CD4-positive, alpha-beta T cell treated with Interleukin-10 for 1 hour (primary cell): ENCODE results near the gene SPEF1.
"Not testable (repeated sequence)": the region's sequence is repeated elsewhere in the genome, so short reads cannot be mapped to it uniquely, and the experiment has no call there.

ENCODE experiments used
- DNase-seq: peaks from one replicate; pipeline ENCODE4 v3.0.0-alpha.2; 2020

Gene SPEF1, protein sequence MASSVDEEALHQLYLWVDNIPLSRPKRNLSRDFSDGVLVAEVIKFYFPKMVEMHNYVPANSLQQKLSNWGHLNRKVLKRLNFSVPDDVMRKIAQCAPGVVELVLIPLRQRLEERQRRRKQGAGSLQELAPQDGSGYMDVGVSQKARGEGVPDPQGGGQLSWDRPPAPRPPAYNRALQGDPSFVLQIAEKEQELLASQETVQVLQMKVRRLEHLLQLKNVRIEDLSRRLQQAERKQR

GRCh38 chr20:3781153-3781910, at the start of gene SPEF1:
Gene SPEF1, minus strand, starts transcription at chr20:3781448. Its CDS starts 161 bp downstream, at chr20:3781287.
- DNase-seq: peak; percentile 79

- not testable (repeated sequence) for DNase-seq
These were observed 48.6 kb upstream of the SPEF1 start for GRCh38 chr20:3829891-3830290.

DNA sequence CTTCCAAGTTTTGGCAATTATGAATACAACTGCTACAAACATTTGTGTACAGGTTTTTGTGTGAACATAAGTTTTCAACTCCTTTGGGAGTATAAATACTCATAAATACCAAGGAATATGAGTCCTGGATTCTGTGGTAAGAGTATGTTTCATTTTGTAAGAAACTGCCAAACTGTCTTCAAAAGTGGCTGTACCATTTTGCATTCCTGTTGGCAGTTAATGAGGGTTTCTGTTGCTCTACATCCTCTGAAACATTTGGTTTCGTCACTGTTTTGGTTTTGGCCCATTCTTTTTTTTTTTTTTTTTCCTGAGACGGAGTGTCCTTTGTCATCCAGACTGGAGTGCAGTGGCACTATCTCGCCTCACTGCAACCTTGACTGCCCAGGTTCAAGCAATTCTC, 47.5 kb upstream of the SPEF1 start:
- no peak for DNase-seq

DNA sequence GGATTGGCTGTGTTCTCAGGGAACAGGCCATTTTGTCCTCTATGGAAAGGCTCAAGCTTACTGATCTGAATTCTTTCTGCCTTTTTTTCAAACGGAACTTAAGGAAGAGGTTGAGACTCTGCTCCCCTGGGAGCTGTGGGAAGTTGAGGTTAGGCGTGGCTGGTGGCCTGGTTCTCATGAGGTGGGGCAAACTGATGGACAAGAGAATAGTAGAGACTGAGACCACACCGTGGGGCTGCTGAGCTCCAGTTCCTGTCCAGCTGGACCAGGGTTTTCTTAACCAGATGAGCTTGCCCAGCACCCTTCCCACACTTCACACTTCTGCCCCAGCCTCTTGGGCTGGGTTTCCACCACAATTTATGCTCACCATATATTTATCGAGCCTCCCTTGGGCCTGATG, 45.2 kb upstream of the SPEF1 start:
- DNase-seq: no peak

DNA sequence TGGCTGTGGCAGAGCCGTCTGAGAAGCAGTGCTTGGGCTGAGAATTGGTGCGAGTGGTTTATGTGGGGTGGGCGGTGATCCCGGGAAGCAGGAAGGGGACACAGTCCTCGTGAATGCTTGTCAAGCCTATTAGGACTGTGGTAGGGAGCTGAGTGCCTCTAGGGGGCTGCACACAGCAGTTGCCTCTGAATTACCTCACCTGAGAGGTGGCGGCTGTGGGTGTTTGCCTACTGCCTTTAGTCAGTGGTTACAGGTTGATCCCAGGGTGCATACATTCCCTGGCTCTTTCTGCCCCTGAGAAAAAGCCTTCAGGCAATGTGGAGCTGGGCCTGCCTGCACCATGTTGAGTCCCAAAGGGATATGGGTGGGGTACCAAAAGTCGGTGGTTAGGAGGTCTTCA, 44.3 kb upstream of the SPEF1 start:
- no peak for DNase-seq

DNA sequence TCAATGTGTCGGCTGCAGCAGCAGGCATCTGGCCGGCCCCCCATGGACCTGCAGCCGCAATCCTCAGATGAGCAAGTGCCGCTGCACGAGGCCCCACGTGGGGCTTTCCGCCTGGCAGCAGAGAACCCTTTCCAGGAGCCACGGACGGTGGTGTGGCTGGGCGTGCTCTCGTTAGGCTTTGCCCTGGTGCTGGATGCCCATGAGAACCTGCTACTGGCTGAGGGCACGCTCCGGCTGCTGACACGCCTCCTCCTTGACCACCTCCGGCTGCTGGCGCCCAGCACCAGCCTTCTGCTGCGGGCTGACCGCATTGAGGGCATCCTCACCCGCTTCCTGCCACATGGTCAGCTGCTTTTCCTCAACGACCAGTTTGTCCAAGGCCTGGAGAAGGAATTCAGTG, 42.6 kb upstream of the SPEF1 start:
- no peak for DNase-seq

DNA sequence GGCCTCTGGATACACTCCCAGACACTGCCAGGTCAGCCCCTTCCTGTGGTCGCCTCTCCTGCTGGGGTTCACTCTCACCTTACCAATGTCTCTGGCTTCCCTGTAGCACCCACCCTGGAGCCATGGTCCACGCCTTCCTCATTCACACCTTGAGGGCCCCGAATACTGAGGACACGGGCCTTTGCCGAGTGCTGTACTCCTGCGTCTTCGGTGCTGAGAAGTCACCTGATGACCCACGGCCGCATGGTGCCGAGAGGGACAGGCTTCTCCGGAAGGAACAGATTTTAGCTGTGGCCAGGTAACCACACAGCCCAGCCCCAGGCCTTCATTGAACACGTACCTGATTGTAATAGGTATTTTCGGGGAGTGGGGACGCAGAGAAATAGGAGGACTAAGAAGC, 40.7 kb upstream of the SPEF1 start:
- DNase-seq: no peak

GRCh38 chr20:3820901-3821727, 39.9 kb upstream of the SPEF1 start:
- no peak for DNase-seq

DNA sequence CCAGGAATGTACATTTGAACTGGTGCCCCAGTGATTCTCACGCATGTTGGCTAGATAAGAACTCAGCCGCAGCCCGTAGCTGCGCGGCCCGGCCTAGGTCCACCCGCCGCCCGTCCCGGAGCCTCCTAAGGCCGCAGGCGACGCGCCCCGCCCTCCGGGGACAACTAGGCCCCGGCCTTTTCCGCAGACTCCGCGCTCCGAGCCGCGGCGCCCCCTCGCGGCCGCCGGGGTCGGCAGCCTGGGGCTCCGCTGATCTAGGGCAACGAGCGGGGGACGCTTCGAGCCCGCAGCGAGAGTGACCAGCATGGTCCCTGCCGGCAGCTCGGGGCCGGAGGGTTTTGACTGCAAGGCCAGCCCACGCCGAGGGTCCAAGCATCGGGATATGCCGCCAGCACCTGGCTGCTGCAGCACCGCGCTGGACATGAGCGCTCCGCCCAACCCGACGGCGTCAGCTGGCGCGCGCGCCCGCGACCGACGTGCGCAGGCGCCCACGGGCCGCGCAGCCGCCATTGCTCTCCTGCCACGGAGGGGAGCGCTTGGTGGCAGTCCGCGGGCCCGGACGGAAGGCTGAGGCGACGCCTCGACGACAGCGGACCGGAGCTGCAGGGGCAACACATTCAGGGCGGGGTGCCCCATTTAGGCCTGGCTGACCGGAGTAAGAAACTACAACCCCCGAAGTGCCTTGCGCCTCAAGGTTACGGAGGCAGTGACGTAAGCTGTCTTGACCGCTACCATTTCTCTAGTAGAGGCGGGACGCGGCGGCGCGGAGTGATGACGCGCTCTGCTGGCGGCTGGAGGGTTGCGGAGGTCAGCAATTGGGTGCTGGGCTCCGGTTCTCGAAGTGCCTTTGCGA, 39.0 kb upstream of the SPEF1 start, which contains the start of gene AP5S1:
TSS of gene AP5S1 (plus strand) at position 500 of the 853 bp plus-strand sequence. CDS start 1,571 bp downstream, outside the sequence.
- DNase-seq: peak; percentile 93

DNA sequence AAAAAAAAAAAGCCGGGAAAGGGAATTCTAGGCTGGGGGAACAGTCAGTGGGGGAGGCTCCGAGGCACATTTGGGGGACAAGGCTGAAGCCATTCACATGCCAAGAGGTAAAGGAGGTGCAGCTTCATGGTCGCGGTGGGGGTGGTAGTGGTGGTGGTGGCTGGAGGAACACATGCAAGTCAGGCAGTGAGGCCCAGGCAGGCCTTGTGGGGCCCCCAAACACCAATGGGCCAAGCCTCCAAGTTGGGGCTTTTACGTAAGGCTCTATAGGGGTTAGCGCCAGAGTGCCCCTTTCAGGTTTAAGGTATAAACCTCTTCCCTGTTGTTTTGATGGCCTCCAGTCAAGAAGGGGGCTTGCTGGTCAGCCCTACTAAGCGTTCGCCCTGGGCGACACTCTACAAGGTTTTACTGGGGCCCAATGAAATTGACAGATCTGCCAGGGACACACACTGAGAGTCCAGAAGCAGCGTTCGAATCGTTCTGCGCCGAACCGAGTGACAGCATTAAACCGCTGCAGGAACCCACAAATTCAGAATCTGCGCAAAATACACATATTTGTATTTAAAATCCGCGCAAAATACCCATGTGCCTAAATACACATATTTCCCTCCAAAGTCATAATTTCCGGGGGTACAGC, 38.3 kb upstream of the SPEF1 start:
- DNase-seq: no peak

DNA sequence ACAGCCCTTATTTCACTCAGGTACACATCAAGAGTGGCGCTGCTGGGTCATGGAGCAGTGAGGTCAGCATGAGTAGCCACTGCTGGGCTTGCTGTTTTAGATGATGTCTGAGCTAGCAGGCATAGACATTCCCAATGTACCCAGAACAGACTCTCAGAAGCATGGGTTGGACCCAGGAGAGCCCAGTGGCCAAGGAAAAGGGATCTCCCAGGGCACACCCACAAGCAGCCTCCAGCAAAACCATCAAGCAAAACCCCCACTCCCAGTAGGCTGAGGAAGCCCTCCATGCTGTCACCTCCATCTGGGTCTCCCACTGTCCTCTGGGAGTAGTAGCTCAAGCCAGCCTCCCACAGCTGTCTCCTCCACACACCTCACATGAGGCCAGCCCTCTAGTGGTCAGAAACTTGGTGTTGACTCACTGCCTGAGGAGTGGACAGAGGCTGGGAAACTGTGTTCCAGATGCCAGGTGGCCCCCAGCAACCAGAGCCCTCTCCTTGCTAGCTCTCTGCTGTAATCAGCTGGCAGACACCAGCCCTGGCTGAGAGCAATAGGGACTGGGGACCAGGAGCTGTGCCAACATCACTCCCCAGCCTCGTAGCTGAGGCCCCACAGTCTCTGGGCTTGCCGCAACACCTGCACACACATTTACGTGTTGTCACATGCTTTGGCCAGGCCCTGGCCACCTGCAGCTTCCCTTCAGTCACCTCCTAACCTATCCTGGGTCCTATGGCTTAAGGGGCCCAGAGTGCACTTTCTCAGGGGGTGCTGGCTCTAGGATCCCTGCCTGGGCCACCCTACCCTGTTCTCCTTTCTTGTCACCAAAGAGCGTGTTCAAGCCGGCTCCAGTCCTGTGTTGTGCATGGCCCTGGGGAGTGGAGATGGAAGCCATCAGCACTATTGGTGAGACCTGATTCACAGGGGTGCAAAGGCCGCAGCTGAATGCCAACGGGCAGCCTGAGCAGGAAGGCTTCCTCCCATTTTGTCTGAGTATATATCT, 37.2 kb upstream of the SPEF1 start:
- peak; percentile 38 for DNase-seq

DNA sequence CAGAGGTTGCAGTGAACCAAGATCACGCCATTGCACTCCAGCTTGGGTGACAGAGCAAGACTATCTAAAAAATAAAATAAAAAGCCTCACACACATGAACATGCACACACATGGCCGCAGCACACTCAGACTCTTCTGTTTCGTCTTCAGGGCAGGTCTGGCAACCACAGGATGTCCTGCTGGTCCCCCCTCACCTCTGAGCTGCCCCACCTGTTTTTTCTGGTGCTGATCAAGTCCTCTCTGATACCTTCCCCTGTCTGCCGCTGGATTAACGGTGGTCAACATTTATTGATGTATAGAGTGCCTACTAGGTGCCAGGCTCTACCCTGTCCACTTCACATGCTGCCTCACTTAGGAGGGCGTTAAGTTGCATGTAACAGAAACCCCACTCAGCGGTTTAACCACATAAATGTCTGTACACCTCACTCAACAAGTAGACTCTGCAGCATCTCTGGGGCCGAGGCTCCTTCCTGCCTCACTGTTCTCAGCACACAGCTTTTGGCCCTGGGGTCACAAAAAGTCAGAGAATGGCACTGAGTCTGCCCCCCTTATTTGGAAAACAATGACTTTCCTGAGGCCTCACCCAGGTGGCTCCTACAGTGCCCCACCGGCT, 34.6 kb upstream of the SPEF1 start:
- peak; percentile 57 for DNase-seq

GRCh38 chr20:3814928-3815495, 33.8 kb upstream of the SPEF1 start:
- no peak for DNase-seq

DNA sequence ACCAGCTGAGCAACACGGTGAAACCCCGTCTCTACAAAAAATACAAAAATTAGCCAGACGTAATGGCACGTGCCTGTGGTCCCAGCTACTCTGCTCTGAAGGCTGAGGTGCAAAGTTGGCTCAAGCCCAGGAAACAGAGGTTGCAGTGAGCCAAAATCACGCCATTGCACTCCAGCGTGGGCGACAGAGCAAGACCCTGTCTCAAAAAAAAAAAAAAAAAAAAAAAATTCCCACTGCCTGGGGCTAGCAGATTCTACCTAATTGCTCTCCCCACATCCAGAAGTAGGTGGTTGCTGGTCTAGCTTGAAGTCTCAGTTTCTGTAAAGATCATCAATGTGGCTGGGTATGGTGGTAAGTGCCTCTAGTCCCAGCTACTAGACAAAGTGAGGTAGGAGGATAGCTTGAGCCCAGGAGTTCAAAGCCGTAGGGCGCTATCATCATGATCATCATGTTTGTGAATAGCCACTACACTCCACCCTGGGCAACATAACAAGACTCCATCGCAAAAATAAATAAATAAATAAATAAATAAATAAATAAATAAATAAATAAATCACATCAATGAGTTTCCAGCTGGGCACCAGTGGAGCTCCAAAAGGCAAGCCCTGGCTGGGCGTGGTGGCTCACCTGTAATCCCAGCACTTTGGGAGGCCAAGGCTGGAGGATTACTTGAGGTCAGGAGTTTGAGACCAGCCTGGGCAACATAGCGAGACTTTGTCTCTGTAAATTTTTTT, 32.8 kb upstream of the SPEF1 start:
- peak; percentile 34 for DNase-seq

- DNase-seq: no peak
These were observed 32.0 kb upstream of the SPEF1 start for GRCh38 chr20:3812975-3813847.

DNA sequence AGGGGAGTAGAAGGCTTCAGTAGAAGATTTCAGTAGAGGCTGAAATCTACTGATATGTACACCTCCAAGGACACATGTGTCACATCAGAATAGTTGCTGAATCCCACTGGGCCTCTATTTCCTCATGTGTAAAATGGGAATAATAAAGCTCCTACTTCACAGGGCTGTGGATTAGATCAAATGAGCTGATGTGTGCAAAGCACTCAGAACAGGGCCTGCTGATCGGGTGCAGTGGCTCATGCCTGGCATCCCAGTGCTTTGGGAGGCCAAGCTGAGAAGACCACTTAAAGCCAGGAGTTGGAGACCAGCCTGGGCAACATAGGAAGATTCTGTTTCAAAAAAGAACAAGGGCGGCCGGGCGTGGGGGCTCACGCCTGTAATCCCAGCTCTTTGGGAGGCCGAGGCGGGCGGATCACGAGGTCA, 31.0 kb upstream of the SPEF1 start:
- DNase-seq: no peak

GRCh38 chr20:3811467-3812258, 30.4 kb upstream of the SPEF1 start:
- DNase-seq: peak; percentile 92
